Hepatocyte (in vitro differentiated cells): ENCODE measurements around the gene UBE2J2. TPM values are rescaled to one million over a fixed set of nuclear protein-coding genes. Genes with fewer than 3 reads are reported as not detected.
"Not testable (repeated sequence)": the region's sequence is repeated elsewhere in the genome, so short reads cannot be mapped to it uniquely, and the experiment has no call there.

Experiments used
- DNase-seq: peaks from one replicate; pipeline ENCODE4 v3.0.0-alpha.2; 2016; ENCODE audit warnings: low spot score
- H2AFZ ChIP-seq: fragments of 200-600 bp; sonication (generic); 2 replicates; pipeline ENCODE4 v1.6.0; 2016; ENCODE audit warnings: antibody characterized with exemption, mild to moderate bottlenecking
- H3K27ac ChIP-seq: fragments of 200-600 bp; sonication (generic); 2 replicates; pipeline ENCODE4 v1.5.1; 2016; ENCODE audit warnings: mild to moderate bottlenecking
- H3K27me3 ChIP-seq: fragments of 200-600 bp; sonication (generic); 2 replicates; pipeline ENCODE4 v1.6.1; 2016
- H3K36me3 ChIP-seq: fragments of 200-600 bp; sonication (generic); replicated peaks from 2 replicates; pipeline ENCODE4 v1.5.1; 2016; ENCODE audit warnings: low read depth; ENCODE audit not compliant: insufficient read depth
- H3K4me1 ChIP-seq: fragments of 200-600 bp; sonication (generic); 2 replicates; pipeline ENCODE4 v1.5.1; 2016; ENCODE audit warnings: mild to moderate bottlenecking, moderate library complexity; ENCODE audit not compliant: insufficient read depth
- H3K4me2 ChIP-seq: fragments of 200-600 bp; sonication (generic); 2 replicates; pipeline ENCODE4 v1.6.0; 2016
- H3K4me3 ChIP-seq: fragments of 200-600 bp; sonication (generic); 2 replicates; pipeline ENCODE4 v1.5.1; 2016; ENCODE audit warnings: mild to moderate bottlenecking
- H3K79me2 ChIP-seq: fragments of 200-600 bp; sonication (generic); 2 replicates; pipeline ENCODE4 v1.6.0; 2017; ENCODE audit warnings: mild to moderate bottlenecking
- H3K9me2 ChIP-seq: fragments of 200-600 bp; sonication (generic); replicated peaks from 2 replicates; pipeline ENCODE4 v1.6.0; 2017; ENCODE audit warnings: mild to moderate bottlenecking; ENCODE audit not compliant: insufficient read depth
- H3K9me3 ChIP-seq: fragments of 200-600 bp; sonication (generic); 2 replicates; pipeline ENCODE4 v1.5.1; 2016; ENCODE audit warnings: low read depth, mild to moderate bottlenecking
- H4K20me1 ChIP-seq: fragments of 200-600 bp; sonication (generic); 2 replicates; pipeline ENCODE4 v1.6.0; 2016; ENCODE audit warnings: mild to moderate bottlenecking; ENCODE audit not compliant: insufficient read depth, poor library complexity, severe bottlenecking
- CTCF ChIP-seq: fragments of 200-600 bp; sonication (generic); IDR thresholded peaks from 2 replicates; pipeline ENCODE4 v1.5.1; 2016; ENCODE audit warnings: antibody characterized with exemption, mild to moderate bottlenecking; ENCODE audit not compliant: poor library complexity
- EZH2 ChIP-seq: fragments of 200-600 bp; sonication (generic); IDR thresholded peaks from 2 replicates; pipeline ENCODE4 v1.6.1; 2016; ENCODE audit warnings: antibody characterized with exemption, mild to moderate bottlenecking, borderline replicate concordance
- EZH2phosphoT487 ChIP-seq: fragments of 200-600 bp; sonication (generic); IDR thresholded peaks from one replicate; pipeline ENCODE4 v1.6.1; 2018; ENCODE audit warnings: antibody characterized with exemption, mild to moderate bottlenecking, low read depth, moderate library complexity; ENCODE audit not compliant: unreplicated experiment, severe bottlenecking
- WGBS: methylation state at CpG from one replicate; pipeline ENCODE4 v1.1.6; 2016; ENCODE audit warnings: low lambda C conversion rate; ENCODE audit errors: missing lambda C conversion rate; 5-methylcytosine and 5-hydroxymethylcytosine counted together
- polyA plus RNA-seq: library from polyadenylated mRNA; unstranded; fragments of >200 nt; fragmentation: Nextera tagmentation; extraction: Ambion mirVana; gene quantifications from 2 replicates; pipeline ENCODE4 v1.2.1, GENCODE V29; 2016
- total RNA-seq: library from RNA; depleted of rRNA; stranded (reverse); fragments of >200 nt; gene quantifications from 2 replicates; pipeline ENCODE4 v1.2.3, GENCODE V29; 2014

Gene UBE2J2
- total and polyA plus RNA-seq, 2 experiments from 2014 or later: 31.7 to 66.7 TPM

GRCh38 chr1:1318777-1319645, 45.4 kb upstream of the UBE2J2 start:
- Histone ChIP-seq H3K36me3 (no peaks in the 10 kb centered on the region), H3K4me2 (no peak overlapping the region), H2AFZ (no peak overlapping the region), H3K27ac (peak overlapping the region; percentile 8), H3K4me3 (no peak overlapping the region), H3K9me2 (no peaks in the 10 kb centered on the region), H3K4me1 (peaks cover 14% of the 10 kb centered on the region), H4K20me1 (peaks cover 20% of the 10 kb centered on the region), H3K79me2 (peaks cover 74% of the 10 kb centered on the region), H3K27me3 (no peaks in the 10 kb centered on the region), H3K9me3 (no peaks in the 10 kb centered on the region)
- DNase-seq: no peak
- whole genome bisulfite sequencing: 94% methylated on average over 36 of the region's 36 CpGs
- TF ChIP-seq EZH2 (no peak), CTCF (no peak), EZH2phosphoT487 (no peak)

GRCh38 chr1:1318131-1318652, 44.5 kb upstream of the UBE2J2 start:
- no peaks in the 10 kb centered on the region for H3K9me2 ChIP-seq
- no peaks in the 10 kb centered on the region for H3K27me3 ChIP-seq
- WGBS: 71% methylated on average over 9 of the region's 9 CpGs
- H3K4me3 ChIP-seq: no peak overlapping the region
- peak overlapping the region; percentile 64 for H3K27ac ChIP-seq
- H3K9me3 ChIP-seq: no peaks in the 10 kb centered on the region
- peaks cover 15% of the 10 kb centered on the region for H4K20me1 ChIP-seq
- H3K79me2 ChIP-seq: peaks cover 69% of the 10 kb centered on the region
- no peak overlapping the region for H2AFZ ChIP-seq
- DNase-seq: peak; percentile 79
- H3K4me2 ChIP-seq: no peak overlapping the region
- no peaks in the 10 kb centered on the region for H3K36me3 ChIP-seq
- H3K4me1 ChIP-seq: peaks cover 11% of the 10 kb centered on the region
- no peak for TF ChIP-seq EZH2phosphoT487
- TF ChIP-seq EZH2: no peak
- no peak for TF ChIP-seq CTCF

GRCh38 chr1:1317420-1317819, 43.8 kb upstream of the UBE2J2 start:
- no peak overlapping the region for H3K4me3 ChIP-seq
- peaks cover 6% of the 10 kb centered on the region for H3K4me1 ChIP-seq
- peaks cover 63% of the 10 kb centered on the region for H3K79me2 ChIP-seq
- DNase-seq: no peak
- H3K27me3 ChIP-seq: no peaks in the 10 kb centered on the region
- no peak overlapping the region for H2AFZ ChIP-seq
- H3K4me2 ChIP-seq: no peak overlapping the region
- no peaks in the 10 kb centered on the region for H3K36me3 ChIP-seq
- 90% methylated on average over 6 of the region's 6 CpGs for WGBS
- H3K9me2 ChIP-seq: no peaks in the 10 kb centered on the region
- H3K9me3 ChIP-seq: no peaks in the 10 kb centered on the region
- H4K20me1 ChIP-seq: peaks cover 10% of the 10 kb centered on the region
- peak overlapping the region; percentile 64 for H3K27ac ChIP-seq
- TF ChIP-seq CTCF (no peak), EZH2phosphoT487 (no peak), EZH2 (no peak)

GRCh38 chr1:1316199-1316598, 42.5 kb upstream of the UBE2J2 start:
- DNase-seq, H2AFZ ChIP-seq, H3K4me1 ChIP-seq, H3K4me2 ChIP-seq, H3K9me3 ChIP-seq, H3K27ac ChIP-seq, H3K9me2 ChIP-seq, H3K4me3 ChIP-seq, H4K20me1 ChIP-seq, H3K36me3 ChIP-seq, H3K27me3 ChIP-seq: not testable (repeated sequence)
- H3K79me2 ChIP-seq: peaks cover 51% of the 10 kb centered on the region
- 91% methylated on average over 8 of the region's 8 CpGs for WGBS
